GM19455 (cell line): ENCODE results near the gene NFATC1.

Experiments
- ATAC-seq: cut with Tn5 transposase; IDR thresholded peaks from one replicate; pipeline ENCODE4 v1.9.1; 2021; ENCODE audit not compliant: unreplicated experiment

NFATC1 gene

GRCh38 chr18:79422022-79422782 lies 26.5 kb downstream of the NFATC1 start:
- peak; percentile 81 for ATAC-seq

- no peak for ATAC-seq
Observed at GRCh38 chr18:79422783-79423165, 27.0 kb downstream of the NFATC1 start.

- ATAC-seq: no peak
Observed at GRCh38 chr18:79423211-79424007, 27.7 kb downstream of the NFATC1 start.

- no peak for ATAC-seq
Observed at GRCh38 chr18:79424008-79424565, 28.4 kb downstream of the NFATC1 start.

GRCh38 chr18:79424880-79425568 lies 29.3 kb downstream of the NFATC1 start:
- ATAC-seq: no peak

GRCh38 chr18:79425569-79425886 lies 29.8 kb downstream of the NFATC1 start:
- ATAC-seq: no peak

GRCh38 chr18:79426376-79427300 lies 30.9 kb downstream of the NFATC1 start:
- ATAC-seq: no peak

GRCh38 chr18:79427368-79428225 lies 31.9 kb downstream of the NFATC1 start:
- ATAC-seq: no peak

- ATAC-seq: no peak
Observed at GRCh38 chr18:79428287-79428686, 32.6 kb downstream of the NFATC1 start.

- ATAC-seq: no peak
Observed at GRCh38 chr18:79429381-79429780, 33.7 kb downstream of the NFATC1 start.

GRCh38 chr18:79429785-79430281 lies 34.1 kb downstream of the NFATC1 start:
- ATAC-seq: no peak

- ATAC-seq: no peak
Observed at GRCh38 chr18:79432376-79433120, 36.8 kb downstream of the NFATC1 start.

- ATAC-seq: no peak
Observed at GRCh38 chr18:79433431-79433830, 37.7 kb downstream of the NFATC1 start.

- ATAC-seq: no peak
Observed at GRCh38 chr18:79434607-79435401, 39.1 kb downstream of the NFATC1 start.

- ATAC-seq: no peak
Observed at GRCh38 chr18:79436556-79437275, 41.0 kb downstream of the NFATC1 start.

- ATAC-seq: no peak
Observed at GRCh38 chr18:79438089-79438897, 42.6 kb downstream of the NFATC1 start.
